K562 (cell line): ENCODE results near the gene ADAM15. TPM values are rescaled to one million over a fixed set of nuclear protein-coding genes. Genes with fewer than 3 reads are reported as not detected.

ENCODE experiments used
- CHD4 ChIP-seq: fragments of 200-600 bp; sonication (generic); IDR thresholded peaks from 3 replicates; pipeline ENCODE4 v1.6.1; 2012; ENCODE audit warnings: low read depth, mild to moderate bottlenecking, mixed read lengths, low read length, inconsistent platforms; ENCODE audit not compliant: insufficient read depth, insufficient replicate concordance, poor library complexity, severe bottlenecking
- HNRNPLL ChIP-seq: fragments of 200-400 bp; formaldehyde crosslinking; IDR thresholded peaks from 2 replicates; pipeline ENCODE4 v1.6.1; 2017; ENCODE audit warnings: low read length, low read depth, mild to moderate bottlenecking; ENCODE audit not compliant: poor library complexity, severe bottlenecking
- NR2C1 ChIP-seq, 2 experiments: fragments of 450-650 bp; IDR thresholded peaks; 2 replicates each; pipeline ENCODE4 v1.6.1; 2017; ENCODE audit warnings: mild to moderate bottlenecking in 2 of 2, antibody characterized with exemption in 1 of 2, inconsistent platforms in 1 of 2, missing compliant biosample characterization in 1 of 2, missing genetic modification characterization in 1 of 2
- PCBP2 ChIP-seq: fragments of 200-400 bp; formaldehyde crosslinking; IDR thresholded peaks from 2 replicates; pipeline ENCODE4 v1.6.1; 2018; ENCODE audit warnings: low read length, low read depth, mild to moderate bottlenecking, moderate library complexity; ENCODE audit not compliant: poor library complexity, severe bottlenecking
- PHF8 ChIP-seq: fragments of 200-600 bp; sonication (generic); IDR thresholded peaks from 2 replicates; pipeline ENCODE4 v1.6.1; 2012; ENCODE audit warnings: mixed run types, mild to moderate bottlenecking, inconsistent platforms, low read length, moderate library complexity, borderline replicate concordance
- POLR2G ChIP-seq: fragments of 200-400 bp; formaldehyde crosslinking; IDR thresholded peaks from 2 replicates; pipeline ENCODE4 v1.6.1; 2017; ENCODE audit warnings: low read depth, mild to moderate bottlenecking, antibody characterized with exemption, low read length, moderate library complexity
- SIN3B ChIP-seq: fragments of 450-650 bp; IDR thresholded peaks from 2 replicates; pipeline ENCODE4 v1.6.1; 2017; ENCODE audit warnings: low read depth, mild to moderate bottlenecking, moderate library complexity
- SRSF3 ChIP-seq: fragments of 200-400 bp; formaldehyde crosslinking; IDR thresholded peaks from 2 replicates; pipeline ENCODE4 v1.6.1; 2016; ENCODE audit warnings: mild to moderate bottlenecking, low read length, moderate library complexity; ENCODE audit not compliant: insufficient read depth
- TAF9B ChIP-seq: fragments of 450-650 bp; IDR thresholded peaks from 2 replicates; pipeline ENCODE4 v1.6.1; 2018; ENCODE audit warnings: mild to moderate bottlenecking; ENCODE audit not compliant: partially characterized antibody
- TFAM ChIP-seq: fragments of 250-450 bp; sonication (Bioruptor Pico); conservative IDR thresholded peaks from 2 replicates; pipeline ENCODE4 v1.5.0; 2021; ENCODE audit warnings: mild to moderate bottlenecking, moderate library complexity
- ZNF146 ChIP-seq: IDR thresholded peaks from one replicate; pipeline ENCODE4 v1.6.1; 2018; ENCODE audit warnings: missing compliant biosample characterization; ENCODE audit not compliant: unreplicated experiment
- ZNF707 ChIP-seq: fragments of 250-450 bp; sonication (Bioruptor Pico); conservative IDR thresholded peaks from 2 replicates; pipeline ENCODE4 v1.8.0; 2022; ENCODE audit warnings: inconsistent platforms, mild to moderate bottlenecking, moderate library complexity
- polyA plus RNA-seq, 8 experiments: library from polyadenylated mRNA; depleted of rRNA in 4 of 8; stranded (reverse) in 5 of 8; unstranded in 3 of 8; fragments of >200 nt; fragmentation: Nextera tagmentation in 2 of 8; fragmentation: Illumina TruSeq in 1 of 8; extraction: Ambion mirVana in 2 of 8; extraction: Trizol in 1 of 8; gene quantifications; 2 replicates each; pipeline versions ENCODE4 v1.2.1 to v1.2.3, GENCODE V29; 2011 to 2014; ENCODE audit warnings: inconsistent platforms in 1 of 8, missing spikeins in 1 of 8
- total RNA-seq, 7 experiments: library from RNA; depleted of rRNA in 6 of 7; stranded (reverse); fragments of >200 nt in 6 of 7; fragmentation: Illumina TruSeq in 2 of 7; extraction: Trizol in 2 of 7; gene quantifications; 2 replicates each; pipeline versions ENCODE4 v1.2.1 to v1.2.3, GENCODE V29; 2011 to 2021; ENCODE audit warnings: low replicate concordance in 1 of 7
- TF ChIP-seq, protein P1 (sequence below): fragments of 250-450 bp; sonication (Bioruptor Pico); IDR thresholded peaks from 2 replicates; pipeline ENCODE4 v1.8.0; 2022; ENCODE audit warnings: moderate library complexity, mild to moderate bottlenecking, inconsistent platforms
- TF ChIP-seq, protein P2 (sequence below): fragments of 450-650 bp; formaldehyde crosslinking; IDR thresholded peaks from 2 replicates; pipeline ENCODE4 v1.4.0; 2022; ENCODE audit warnings: missing genetic modification characterization
- TF ChIP-seq, protein P3 (sequence below): sonication (generic); formaldehyde crosslinking; IDR thresholded peaks from 2 replicates; pipeline ENCODE4 v1.8.0; 2022; ENCODE audit warnings: missing genetic modification reagents, mild to moderate bottlenecking, moderate library complexity, borderline replicate concordance
- TF ChIP-seq, protein P4 (sequence below): fragments of 250-450 bp; sonication (Bioruptor Pico); IDR thresholded peaks from 2 replicates; pipeline ENCODE4 v1.5.0; 2021; ENCODE audit warnings: mild to moderate bottlenecking, moderate library complexity
- TF ChIP-seq, protein P5 (sequence below): sonication (generic); IDR thresholded peaks from 2 replicates; pipeline ENCODE4 v1.6.1; 2016

The ADAM15 gene
- total and polyA plus RNA-seq, 9 of the 15 experiments (the other 6 are each of a cell fraction or from before 2014, with no cell fraction given): 0.69 to 72.3 (median 32.8) TPM

DNA sequence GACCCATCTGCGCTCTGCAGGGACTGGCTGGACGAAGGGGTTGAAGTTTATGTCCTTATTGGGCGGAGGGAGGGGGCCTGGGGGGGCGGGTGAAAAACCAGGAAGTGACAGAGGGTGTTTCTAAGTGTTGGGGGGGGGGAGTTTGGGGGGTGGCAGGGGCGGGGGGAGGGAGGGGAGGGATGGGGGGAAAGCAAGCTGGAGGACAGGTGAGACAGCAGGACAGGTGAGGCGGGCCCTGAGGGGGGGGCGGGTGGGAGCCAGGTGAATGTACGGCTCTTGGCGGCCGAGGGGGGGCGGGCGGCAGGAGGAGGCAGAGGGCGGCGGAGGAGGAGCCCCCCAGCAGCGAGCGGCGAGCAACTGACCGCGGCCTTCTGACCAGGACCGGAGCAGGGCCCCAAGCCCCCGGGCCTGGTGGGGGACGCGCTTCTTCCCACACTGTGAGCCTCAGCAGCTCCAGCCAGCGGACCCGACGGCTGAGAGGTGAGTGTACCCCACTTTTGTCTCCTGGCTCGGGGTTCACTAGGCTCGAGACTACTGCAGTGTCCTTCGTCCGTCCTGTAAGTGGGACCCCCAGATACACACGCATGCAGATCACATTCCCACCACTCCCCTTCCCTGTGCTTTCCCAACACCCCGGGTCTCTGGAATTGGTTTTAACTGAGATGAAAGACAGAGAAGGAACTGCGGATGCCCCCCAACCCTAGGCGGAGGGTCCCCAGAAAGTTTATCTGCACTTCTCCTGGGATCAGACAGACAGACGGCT, 48.5 kb upstream of the ADAM15 start, which contains the start of gene ZBTB7B (continued):
- TF ChIP-seq, protein P1, sequence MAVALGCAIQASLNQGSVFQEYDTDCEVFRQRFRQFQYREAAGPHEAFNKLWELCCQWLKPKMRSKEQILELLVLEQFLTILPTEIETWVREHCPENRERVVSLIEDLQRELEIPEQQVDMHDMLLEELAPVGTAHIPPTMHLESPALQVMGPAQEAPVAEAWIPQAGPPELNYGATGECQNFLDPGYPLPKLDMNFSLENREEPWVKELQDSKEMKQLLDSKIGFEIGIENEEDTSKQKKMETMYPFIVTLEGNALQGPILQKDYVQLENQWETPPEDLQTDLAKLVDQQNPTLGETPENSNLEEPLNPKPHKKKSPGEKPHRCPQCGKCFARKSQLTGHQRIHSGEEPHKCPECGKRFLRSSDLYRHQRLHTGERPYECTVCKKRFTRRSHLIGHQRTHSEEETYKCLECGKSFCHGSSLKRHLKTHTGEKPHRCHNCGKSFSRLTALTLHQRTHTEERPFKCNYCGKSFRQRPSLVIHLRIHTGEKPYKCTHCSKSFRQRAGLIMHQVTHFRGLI: no peak
- TF ChIP-seq ZNF707 (CRISPR knock-in tag) (no peak), TFAM (no peak), SIN3B (no peak), PCBP2 (no peak), HNRNPLL (peak; percentile 10), POLR2G (peak; percentile 52; the same call in 1 of the 2 replicates), CHD4 (peak; percentile 50), PHF8 (peak; percentile 46; the same call in 1 of the 2 replicates), NR2C1 (IDR thresholded peaks at IDR 0.05) (no peak), NR2C1 (tag; IDR thresholded peaks at IDR 0.05) (no peak), TAF9B (no peak), SRSF3 (peak; percentile 33; the same call in 1 of the 2 replicates), ZNF146 (CRISPR knock-in tag) (no peak)
- TF ChIP-seq, protein P2, sequence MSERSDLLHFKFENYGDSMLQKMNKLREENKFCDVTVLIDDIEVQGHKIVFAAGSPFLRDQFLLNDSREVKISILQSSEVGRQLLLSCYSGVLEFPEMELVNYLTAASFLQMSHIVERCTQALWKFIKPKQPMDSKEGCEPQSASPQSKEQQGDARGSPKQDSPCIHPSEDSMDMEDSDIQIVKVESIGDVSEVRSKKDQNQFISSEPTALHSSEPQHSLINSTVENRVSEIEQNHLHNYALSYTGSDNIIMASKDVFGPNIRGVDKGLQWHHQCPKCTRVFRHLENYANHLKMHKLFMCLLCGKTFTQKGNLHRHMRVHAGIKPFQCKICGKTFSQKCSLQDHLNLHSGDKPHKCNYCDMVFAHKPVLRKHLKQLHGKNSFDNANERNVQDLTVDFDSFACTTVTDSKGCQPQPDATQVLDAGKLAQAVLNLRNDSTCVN (CRISPR knock-in tag): no peak
- TF ChIP-seq, protein P3, sequence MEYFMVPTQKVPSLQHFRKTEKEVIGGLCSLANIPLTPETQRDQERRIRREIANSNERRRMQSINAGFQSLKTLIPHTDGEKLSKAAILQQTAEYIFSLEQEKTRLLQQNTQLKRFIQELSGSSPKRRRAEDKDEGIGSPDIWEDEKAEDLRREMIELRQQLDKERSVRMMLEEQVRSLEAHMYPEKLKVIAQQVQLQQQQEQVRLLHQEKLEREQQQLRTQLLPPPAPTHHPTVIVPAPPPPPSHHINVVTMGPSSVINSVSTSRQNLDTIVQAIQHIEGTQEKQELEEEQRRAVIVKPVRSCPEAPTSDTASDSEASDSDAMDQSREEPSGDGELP (CRISPR knock-in tag): 0 out of 2 replicates have a peak, but pooled peaks have one; percentile 4
- TF ChIP-seq, protein P4, sequence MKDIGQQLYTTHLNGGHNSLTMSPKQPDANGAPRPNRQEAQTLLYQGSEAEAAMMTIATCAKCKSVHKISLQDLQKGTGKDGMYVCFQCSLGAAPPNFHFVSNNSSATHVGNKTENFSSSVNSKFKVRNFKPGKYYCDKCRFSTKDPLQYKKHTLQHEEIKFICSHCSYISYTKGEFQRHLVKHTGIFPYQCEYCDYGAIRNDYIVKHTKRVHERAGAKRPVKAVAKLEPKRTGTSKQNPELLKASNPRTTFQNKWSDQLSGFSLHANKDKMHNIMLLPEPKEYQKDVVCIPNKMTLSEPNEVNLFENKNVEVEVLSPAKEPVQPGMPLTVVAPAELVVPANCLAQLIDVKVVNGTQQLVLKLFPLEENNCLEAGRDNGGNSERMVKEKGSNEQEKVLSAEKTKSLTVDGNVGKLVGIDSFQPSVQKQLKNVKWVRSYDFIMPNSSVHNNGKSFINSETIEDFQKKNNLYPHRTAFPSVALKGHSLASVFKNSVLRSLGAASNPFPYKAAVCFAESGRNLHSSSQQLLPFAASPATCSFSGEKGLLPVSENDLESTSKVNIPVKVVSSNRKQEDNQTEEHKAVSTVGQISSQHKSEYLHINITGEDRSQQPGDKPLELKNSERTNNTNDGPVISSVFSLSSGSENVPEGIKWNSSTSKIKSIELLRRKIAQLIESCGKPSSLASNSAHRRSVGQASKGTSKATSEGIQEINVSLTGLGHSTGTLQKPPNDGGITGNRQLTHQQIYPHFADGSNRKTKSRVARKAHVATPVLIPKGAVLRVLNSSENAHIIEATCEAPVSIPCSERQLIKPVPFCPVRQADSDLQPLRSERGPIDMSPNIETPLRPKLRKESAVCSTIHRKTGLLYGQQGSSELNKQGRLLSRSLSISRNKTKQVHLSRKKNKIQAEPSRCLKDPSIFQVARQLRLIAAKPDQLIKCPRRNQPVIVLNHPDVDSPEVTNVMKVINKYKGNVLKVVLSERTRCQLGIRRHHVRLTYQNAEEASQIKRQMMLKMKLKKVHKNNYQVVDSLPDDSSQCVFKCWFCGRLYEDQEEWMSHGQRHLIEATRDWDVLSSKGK (CRISPR knock-in tag): no peak
- TF ChIP-seq, protein P5, sequence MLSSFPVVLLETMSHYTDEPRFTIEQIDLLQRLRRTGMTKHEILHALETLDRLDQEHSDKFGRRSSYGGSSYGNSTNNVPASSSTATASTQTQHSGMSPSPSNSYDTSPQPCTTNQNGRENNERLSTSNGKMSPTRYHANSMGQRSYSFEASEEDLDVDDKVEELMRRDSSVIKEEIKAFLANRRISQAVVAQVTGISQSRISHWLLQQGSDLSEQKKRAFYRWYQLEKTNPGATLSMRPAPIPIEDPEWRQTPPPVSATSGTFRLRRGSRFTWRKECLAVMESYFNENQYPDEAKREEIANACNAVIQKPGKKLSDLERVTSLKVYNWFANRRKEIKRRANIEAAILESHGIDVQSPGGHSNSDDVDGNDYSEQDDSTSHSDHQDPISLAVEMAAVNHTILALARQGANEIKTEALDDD: no peak
